NCI-H2196 treated with DMSO at 0.1 percent for 48 hours (cell line): ENCODE data around the gene DBNL.

Experiments used
- DNase-seq: peaks from one replicate; lab custom pipeline; 2025; ENCODE audit not compliant: unreplicated experiment; lab: John Stamatoyannopoulos, UW

Gene DBNL

DNA sequence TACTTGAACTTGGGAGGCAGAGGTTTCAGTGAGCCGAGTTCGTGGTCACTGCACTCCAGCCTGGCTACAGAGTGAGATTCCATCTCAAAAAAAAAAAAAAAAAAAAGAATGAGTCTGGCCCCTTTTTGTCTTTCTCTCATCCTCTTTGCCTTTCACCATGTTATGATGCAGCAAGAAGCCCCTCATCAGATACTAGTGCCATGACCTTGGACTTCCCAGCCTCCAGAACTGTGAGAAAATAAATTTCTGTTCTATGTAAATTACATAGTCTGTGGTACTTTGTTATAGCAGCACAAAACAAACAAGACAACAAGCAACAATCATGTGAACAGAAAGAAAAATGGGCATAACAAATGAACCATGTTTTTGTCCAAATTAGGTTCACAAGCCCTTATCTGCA, 2.3 kb upstream of the DBNL start:
- DNase-seq: no peak

DNA sequence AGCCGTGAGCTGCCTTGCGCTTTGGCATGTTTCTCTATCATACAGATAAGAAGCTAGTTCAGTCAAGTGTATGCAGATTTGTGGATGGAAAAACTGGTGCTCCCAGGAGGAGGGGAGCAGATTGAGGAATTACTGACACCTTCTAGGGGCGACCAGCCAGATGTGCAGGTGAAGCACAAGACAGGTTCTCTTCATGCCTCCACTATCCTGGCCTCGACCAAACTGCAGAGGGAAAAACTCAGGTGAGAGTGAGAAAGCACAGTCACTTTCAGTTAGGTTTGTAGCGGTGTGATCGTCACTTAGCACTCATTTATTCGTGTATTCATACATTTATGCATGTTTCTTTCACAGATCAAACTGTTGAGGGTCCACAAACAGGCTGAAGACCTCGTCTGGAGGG, 600 bp upstream of the DBNL start:
- no peak for DNase-seq

DNA sequence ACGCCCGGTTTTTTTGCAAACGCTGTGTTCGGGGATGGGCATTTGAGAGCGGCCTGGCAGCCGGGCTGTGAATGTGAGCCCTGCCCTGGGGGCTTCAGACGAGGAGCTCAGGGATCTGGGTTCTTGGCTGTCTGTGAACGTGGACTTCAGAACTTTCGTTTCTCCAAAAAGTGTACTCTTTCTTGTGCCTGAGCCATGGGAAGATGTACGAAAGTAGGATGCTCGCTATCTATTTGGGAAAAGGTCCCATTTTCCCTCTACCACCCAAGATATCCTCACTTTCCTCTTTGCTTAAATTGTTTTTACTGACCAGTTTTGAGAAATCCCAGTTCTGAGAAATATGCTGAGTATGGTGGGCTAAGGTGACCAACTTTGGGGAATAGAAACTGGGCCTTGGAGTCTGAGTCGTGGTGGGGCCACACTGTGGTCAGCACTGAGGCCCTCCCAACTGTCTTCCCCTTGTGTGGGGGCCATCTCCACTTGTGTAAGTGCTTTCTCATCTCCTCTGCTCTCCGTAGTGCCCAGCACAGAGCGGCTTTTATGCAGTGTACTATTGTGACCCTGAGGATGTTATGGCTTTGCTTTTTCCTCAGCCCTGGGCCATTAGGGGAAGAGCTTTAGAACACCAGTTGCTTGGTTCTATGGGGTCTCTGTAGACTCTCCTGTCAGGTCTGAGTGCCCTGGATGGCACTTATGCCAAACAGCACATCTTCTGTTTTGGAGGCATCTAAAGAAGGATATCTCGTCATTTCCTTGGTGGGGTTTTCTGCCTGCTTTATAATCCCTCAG, 918 bp downstream of the DBNL start:
- no peak for DNase-seq

- no peak for DNase-seq
Observed at GRCh38 chr7:44046321-44047061, 2.0 kb downstream of the DBNL start.

DNA sequence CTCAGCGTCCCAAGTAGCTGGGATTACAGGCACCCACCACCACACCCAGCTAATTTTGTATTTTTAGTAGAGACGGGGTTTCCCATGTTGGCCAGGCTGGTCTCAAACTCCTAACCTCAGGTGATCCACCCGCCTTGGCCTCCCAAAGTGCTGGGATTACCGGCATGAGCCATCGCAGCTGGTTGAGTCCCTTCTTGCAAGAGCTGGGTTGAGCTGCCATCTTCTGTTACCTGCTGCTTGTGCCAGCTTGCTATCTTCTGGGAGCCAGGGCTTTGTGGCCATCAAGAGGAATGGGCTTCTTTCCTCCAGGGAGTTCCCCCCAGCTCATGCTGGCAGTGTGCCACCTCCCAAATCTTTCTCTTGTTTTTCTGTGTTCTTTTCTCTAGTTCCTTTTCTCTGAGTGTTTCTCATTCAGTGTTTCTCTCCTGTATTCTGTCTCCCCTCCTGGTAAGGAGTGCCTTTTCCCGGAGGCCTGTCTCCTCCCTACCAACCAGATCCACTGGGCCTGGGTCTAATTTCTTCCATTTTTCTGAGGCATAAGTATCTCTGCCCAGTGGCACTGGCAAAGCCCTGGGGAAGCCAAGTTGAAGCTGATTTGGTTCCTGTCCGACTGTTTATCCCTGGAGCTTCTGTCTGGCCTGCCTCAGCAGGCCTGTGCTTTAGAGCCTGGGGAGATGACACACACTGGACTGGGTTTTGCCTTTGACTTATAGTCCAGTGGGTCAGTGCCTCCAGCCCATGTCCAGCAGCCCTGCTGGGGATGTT, 3.7 kb downstream of the DBNL start:
- DNase-seq: no peak

DNA sequence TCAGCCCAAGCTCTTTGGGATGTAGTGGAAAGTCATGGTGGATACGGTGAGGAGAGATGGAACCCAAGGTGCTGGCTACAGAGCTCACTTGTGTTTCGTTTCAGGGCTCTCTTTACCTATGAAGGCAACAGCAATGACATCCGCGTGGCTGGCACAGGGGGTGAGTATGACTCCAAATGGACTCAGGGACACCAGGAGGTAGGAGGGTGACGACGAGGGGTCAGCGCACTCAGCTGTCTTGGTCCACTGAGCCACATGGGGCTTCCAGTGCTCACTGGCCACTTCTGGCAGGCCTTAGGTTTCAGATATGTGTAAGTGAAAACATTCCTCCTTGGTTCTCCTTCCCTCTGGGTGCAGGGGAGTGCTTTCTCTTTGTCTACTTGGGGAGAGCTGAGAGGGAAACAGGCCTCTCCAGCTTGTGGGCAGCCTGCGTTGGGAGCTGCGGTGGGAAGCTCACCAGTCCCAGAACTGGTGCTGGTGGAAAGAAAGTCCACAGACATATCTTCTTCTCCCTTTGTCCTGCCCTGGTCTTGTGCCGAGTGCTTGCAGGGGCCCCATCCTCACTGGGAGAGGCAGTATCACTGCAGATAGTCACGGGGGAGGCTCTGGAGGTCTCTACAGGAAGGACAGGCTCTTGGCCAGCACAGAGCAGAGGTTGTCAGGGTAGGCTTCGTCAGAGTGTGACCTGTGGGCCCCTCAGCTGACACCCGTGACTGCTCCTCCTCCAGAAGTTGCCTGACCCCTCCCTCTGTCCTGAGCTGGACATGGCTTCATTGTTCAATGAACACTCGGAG, 5.8 kb downstream of the DBNL start:
- no peak for DNase-seq

GRCh38 chr7:44050915-44051560, 6.5 kb downstream of the DBNL start:
- DNase-seq: no peak

DNA sequence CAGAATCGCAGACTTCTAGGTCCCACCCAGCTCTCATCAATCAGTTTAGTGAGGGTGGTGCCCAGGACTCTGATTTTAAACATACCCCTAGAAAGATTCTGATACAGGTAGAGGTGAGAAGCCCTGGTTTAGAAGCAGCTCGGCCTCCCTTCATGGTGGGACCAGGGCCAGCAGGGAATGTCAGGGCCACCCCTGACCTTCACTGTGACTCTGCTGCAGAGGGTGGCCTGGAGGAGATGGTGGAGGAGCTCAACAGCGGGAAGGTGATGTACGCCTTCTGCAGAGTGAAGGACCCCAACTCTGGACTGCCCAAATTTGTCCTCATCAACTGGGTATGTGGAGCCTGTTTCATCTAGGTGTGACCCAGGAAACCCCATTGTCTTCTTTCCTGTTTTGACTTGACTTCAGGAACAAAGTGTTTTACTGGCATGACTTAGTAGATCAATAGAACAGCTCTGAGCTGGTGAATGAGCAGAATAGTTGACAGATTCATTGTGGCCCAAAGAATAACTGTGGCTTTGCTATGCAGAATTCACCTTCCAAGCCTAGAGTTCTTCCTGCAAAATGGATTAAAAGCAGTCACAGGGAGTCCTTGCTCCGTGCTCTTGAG, 7.2 kb downstream of the DBNL start:
- DNase-seq: no peak

DNA sequence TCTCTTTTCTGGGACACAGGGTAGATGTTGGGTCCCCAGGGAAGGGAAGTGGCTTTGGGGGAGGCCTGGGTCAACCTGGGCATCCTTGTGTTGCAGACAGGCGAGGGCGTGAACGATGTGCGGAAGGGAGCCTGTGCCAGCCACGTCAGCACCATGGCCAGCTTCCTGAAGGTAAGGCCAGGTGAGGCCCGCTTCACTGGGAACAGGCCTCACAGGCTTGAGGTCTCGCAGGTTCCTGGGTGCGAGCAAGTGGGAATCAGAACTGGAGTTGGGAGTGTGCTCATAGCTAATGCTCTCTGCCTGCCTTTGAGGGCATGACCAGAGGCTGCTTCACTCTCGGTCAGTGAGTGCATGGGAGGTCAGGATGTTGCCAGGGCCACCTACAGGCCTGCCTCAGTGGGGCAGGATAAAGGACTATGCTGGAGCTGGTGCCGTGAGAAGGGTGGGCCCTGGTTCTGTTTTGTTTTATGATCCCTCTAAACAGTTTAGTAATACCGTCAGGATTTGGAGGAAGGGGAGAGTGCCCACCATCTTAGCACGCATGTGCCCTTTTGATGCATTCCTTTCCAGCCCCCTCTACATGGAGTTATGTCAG, 8.4 kb downstream of the DBNL start:
- no peak for DNase-seq

GRCh38 chr7:44056681-44057080, 12.2 kb downstream of the DBNL start:
- DNase-seq: no peak

DNA sequence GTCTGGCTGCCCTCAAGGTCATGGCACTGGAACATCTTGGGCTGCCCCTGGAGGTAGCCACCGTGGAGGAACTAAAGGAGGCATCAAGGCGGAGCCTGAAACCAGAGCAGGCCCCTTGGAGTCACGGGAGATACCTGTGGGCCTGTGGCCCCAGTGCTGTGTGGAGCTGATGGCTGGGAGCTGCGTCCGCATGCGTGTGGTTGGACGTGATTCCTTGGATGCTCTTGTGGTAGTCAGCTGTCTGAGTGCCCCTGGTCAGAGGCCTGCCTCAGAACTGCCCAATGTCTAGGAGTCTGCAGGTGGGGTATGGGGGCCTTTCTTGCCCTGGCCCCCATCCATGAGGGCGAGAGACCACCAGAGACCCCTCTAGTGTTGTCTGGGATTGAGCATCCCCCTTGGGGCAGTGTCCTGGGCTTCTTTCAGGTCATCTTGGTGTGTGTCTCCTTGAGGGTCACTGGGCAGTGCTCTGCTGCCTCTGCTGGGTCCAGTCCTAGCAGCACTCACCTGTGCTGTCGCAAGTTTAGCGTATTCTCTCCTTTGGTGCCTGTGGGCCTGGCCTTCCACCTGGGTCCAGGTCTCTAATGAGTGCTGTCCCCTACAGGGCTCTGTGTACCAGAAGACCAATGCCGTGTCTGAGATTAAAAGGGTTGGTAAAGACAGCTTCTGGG, 12.8 kb downstream of the DBNL start:
- DNase-seq: no peak

- DNase-seq: no peak
Observed at GRCh38 chr7:44057849-44058758, 13.6 kb downstream of the DBNL start.

DNA sequence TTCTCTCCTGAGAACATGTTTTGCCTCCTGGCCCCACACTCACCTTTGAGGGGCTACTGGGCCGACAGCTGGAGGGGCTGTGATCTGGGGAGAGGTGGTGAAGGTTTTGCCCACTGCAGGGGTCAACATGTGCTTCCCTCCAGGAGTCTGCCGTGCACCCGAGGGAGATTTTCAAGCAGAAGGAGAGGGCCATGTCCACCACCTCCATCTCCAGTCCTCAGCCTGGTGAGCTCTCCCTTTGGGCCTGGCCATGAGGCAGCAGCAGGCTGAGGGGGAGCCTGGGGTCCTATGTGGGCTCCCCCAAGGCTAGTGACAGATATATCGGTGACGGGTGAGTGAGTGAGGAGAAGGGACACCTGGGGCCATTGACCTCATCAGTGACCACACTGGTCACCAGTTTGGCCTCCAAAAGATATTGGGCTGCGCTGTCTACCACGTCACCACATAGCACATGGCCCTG, 14.3 kb downstream of the DBNL start:
- DNase-seq: no peak

DNA sequence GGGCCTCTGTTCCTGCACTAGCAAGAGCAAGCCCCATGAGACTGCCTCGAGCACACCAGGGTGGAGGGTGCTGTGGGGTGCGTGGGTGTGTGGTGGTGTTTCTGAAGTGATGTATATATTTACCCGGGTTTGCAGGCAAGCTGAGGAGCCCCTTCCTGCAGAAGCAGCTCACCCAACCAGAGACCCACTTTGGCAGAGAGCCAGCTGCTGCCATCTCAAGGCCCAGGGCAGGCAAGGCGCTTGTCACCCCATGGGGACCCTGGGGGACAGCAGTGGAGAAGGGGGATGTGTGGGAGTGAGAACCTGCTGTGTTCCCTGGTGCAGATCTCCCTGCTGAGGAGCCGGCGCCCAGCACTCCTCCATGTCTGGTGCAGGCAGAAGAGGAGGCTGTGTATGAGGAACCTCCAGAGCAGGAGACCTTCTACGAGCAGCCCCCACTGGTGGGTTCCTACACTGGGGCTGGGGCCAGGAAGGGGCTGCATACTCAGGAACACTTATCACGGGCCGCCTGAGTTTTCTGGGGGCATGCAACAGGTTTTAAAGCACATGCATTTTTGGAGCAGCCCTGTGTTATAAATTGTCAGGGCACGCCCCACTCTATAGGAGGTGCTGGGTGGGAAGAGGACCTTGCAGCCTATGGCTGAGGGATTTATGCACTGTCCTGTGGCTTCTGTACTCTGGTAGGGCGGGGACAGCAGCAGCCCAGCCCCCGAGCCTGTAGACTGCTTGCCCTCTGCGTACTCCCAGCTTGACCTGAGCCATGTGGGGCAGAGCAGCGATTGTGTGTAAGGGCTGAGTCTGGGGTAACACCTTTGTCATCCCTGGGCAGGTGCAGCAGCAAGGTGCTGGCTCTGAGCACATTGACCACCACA, 15.0 kb downstream of the DBNL start:
- DNase-seq: no peak

DNA sequence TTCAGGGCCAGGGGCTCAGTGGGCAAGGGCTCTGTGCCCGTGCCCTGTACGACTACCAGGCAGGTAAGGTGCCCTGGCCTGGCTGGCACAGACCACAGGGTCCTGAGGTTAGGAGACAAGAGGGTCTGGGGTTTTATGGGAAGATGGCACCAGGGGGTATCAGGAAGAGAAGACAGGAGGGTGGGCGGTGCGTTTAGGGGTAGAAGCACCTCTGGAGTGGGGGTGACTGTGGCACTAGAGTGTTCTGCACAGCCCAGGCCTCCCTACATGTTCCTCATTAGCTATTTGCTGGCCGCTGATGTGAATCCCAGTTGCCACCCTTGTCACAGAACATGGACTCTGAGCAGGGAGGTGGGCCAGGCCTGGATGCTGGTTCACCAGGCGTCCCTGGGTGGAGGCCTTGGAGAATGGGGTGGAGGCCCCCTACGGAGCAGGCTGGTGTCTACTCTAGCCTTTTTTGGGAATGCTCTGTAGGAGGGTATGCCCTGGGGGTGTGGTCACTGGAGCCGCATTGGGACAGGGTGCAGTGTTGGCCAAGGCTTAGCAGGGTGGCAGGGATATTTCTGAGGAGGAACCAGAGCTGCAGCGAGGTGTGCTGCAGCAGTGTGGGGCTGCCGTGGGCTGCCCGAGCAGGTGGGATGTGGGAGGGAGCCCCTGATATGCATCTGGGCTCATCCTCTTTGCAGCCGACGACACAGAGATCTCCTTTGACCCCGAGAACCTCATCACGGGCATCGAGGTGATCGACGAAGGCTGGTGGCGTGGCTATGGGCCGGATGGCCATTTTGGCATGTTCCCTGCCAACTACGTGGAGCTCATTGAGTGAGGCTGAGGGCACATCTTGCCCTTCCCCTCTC, 15.8 kb downstream of the DBNL start:
- DNase-seq: no peak

GRCh38 chr7:44060948-44061644, 16.6 kb downstream of the DBNL start:
- no peak for DNase-seq
